Loucy (cell line): ENCODE measurements around the gene CXCL5.

ENCODE experiments used
- CTCF ChIP-seq: fragments of 200-600 bp; sonication (generic); conservative IDR thresholded peaks from 2 replicates; pipeline ENCODE4 v1.5.1; 2014; ENCODE audit warnings: mild to moderate bottlenecking, antibody characterized with exemption, low read length
- EZH2phosphoT487 ChIP-seq: fragments of 200-600 bp; IDR thresholded peaks from 2 replicates; pipeline ENCODE4 v1.6.1; 2018; ENCODE audit warnings: antibody characterized with exemption, mild to moderate bottlenecking, moderate library complexity, borderline replicate concordance

GRCh38 chr4:73989031-73989430, 9.4 kb downstream of the CXCL5 start:
- TF ChIP-seq CTCF (no peak), EZH2phosphoT487 (no peak)
